C4-2B (cell line): ENCODE results near the gene ATG4B.

Source experiments
- CTCF ChIP-seq: fragments of 450-650 bp; conservative IDR thresholded peaks from 2 replicates; pipeline ENCODE4 v1.5.1; 2017; ENCODE audit warnings: mild to moderate bottlenecking
- ZFX ChIP-seq: fragments of 450-650 bp; IDR thresholded peaks from 2 replicates; pipeline ENCODE4 v1.6.1; 2017

- TF ChIP-seq CTCF (no peak), ZFX (no peak)
Observed at GRCh38 chr2:241720560-241720959, 83.1 kb downstream of the ATG4B start.
